ENCODE data around the gene MYO9A. TPM values are rescaled to one million over a fixed set of nuclear protein-coding genes. Genes with fewer than 3 reads are reported as not detected.

Gene MYO9A
- total and polyA plus RNA-seq, 2 experiments from 2014 or later = 13.1 to 42.8 TPM

- H3K9me3 ChIP-seq (ENCODE audit: low read depth) = peaks cover 11% of the 10 kb centered on the region
- no peak overlapping the region for H3K4me3 ChIP-seq
- no peak overlapping the region for H3K4me2 ChIP-seq
- DNase-seq (ENCODE audit: low spot score) = no peak
- no peaks in the 10 kb centered on the region for H4K20me1 ChIP-seq (ENCODE audit: insufficient read depth, poor library complexity, severe bottlenecking)
- no peaks in the 10 kb centered on the region for H3K79me2 ChIP-seq
- no peaks in the 10 kb centered on the region for H3K36me3 ChIP-seq (replicated peaks; ENCODE audit: insufficient read depth, low read depth)
- H3K4me1 ChIP-seq (ENCODE audit: insufficient read depth) = no peaks in the 10 kb centered on the region
- TF ChIP-seq CTCF (IDR thresholded peaks at IDR 0.05; ENCODE audit: poor library complexity) (no peak), EZH2 (IDR thresholded peaks at IDR 0.05; ENCODE audit: borderline replicate concordance) (no peak), EZH2phosphoT487 (IDR thresholded peaks at IDR 0.05; ENCODE audit: low read depth, severe bottlenecking, unreplicated experiment) (no peak)
- H3K27ac ChIP-seq = no peak overlapping the region
- no peak overlapping the region for H2AFZ ChIP-seq
- WGBS (ENCODE audit: low lambda C conversion rate, missing lambda C conversion rate) = 88% methylated on average over 4 of the region's 4 CpGs
- H3K27me3 ChIP-seq = no peaks in the 10 kb centered on the region
- no peaks in the 10 kb centered on the region for H3K9me2 ChIP-seq (replicated peaks; ENCODE audit: insufficient read depth)
These were observed 292.8 kb downstream of the MYO9A start for GRCh38 chr15:71825021-71825730.

GRCh38 chr15:71823801-71824200, 294.1 kb downstream of the MYO9A start:
- TF ChIP-seq EZH2phosphoT487 (IDR thresholded peaks at IDR 0.05; ENCODE audit: low read depth, severe bottlenecking, unreplicated experiment) = no peak
- Histone ChIP-seq H3K79me2 (no peaks in the 10 kb centered on the region), H3K27ac (no peak overlapping the region), H3K9me2 (replicated peaks; ENCODE audit: insufficient read depth) (no peaks in the 10 kb centered on the region), H3K4me3 (no peak overlapping the region), H3K36me3 (replicated peaks; ENCODE audit: insufficient read depth, low read depth) (no peaks in the 10 kb centered on the region), H3K9me3 (ENCODE audit: low read depth) (peaks cover 11% of the 10 kb centered on the region), H4K20me1 (ENCODE audit: insufficient read depth, poor library complexity, severe bottlenecking) (no peaks in the 10 kb centered on the region), H3K27me3 (no peaks in the 10 kb centered on the region), H2AFZ (no peak overlapping the region), H3K4me1 (ENCODE audit: insufficient read depth) (no peaks in the 10 kb centered on the region), H3K4me2 (no peak overlapping the region)
- no peak for DNase-seq (ENCODE audit: low spot score)
- 66% methylated on average over 3 of the region's 3 CpGs for WGBS (ENCODE audit: low lambda C conversion rate, missing lambda C conversion rate)

GRCh38 chr15:71822890-71823630, 294.9 kb downstream of the MYO9A start:
- peaks cover 11% of the 10 kb centered on the region for H3K9me3 ChIP-seq (ENCODE audit: low read depth)
- H2AFZ ChIP-seq = no peak overlapping the region
- TF ChIP-seq EZH2 (IDR thresholded peaks at IDR 0.05; ENCODE audit: borderline replicate concordance) (no peak), CTCF (IDR thresholded peaks at IDR 0.05; ENCODE audit: poor library complexity) (no peak), EZH2phosphoT487 (IDR thresholded peaks at IDR 0.05; ENCODE audit: low read depth, severe bottlenecking, unreplicated experiment) (no peak)
- 88% methylated on average over 3 of the region's 3 CpGs for WGBS (ENCODE audit: low lambda C conversion rate, missing lambda C conversion rate)
- H3K4me1 ChIP-seq (ENCODE audit: insufficient read depth) = no peaks in the 10 kb centered on the region
- no peaks in the 10 kb centered on the region for H4K20me1 ChIP-seq (ENCODE audit: insufficient read depth, poor library complexity, severe bottlenecking)
- no peak overlapping the region for H3K4me3 ChIP-seq
- H3K27ac ChIP-seq = no peak overlapping the region
- no peak for DNase-seq (ENCODE audit: low spot score)
- H3K36me3 ChIP-seq (replicated peaks; ENCODE audit: insufficient read depth, low read depth) = no peaks in the 10 kb centered on the region
- H3K27me3 ChIP-seq = no peaks in the 10 kb centered on the region
- H3K4me2 ChIP-seq = no peak overlapping the region
- H3K79me2 ChIP-seq = no peaks in the 10 kb centered on the region
- no peaks in the 10 kb centered on the region for H3K9me2 ChIP-seq (replicated peaks; ENCODE audit: insufficient read depth)

GRCh38 chr15:71821547-71822129, 296.3 kb downstream of the MYO9A start:
- H3K9me3 ChIP-seq (ENCODE audit: low read depth) = peaks cover 11% of the 10 kb centered on the region
- no peak overlapping the region for H3K4me3 ChIP-seq
- 98% methylated on average over 5 of the region's 5 CpGs for WGBS (ENCODE audit: low lambda C conversion rate, missing lambda C conversion rate)
- no peaks in the 10 kb centered on the region for H3K36me3 ChIP-seq (replicated peaks; ENCODE audit: insufficient read depth, low read depth)
- H3K9me2 ChIP-seq (replicated peaks; ENCODE audit: insufficient read depth) = no peaks in the 10 kb centered on the region
- no peaks in the 10 kb centered on the region for H3K4me1 ChIP-seq (ENCODE audit: insufficient read depth)
- no peak for DNase-seq (ENCODE audit: low spot score)
- H4K20me1 ChIP-seq (ENCODE audit: insufficient read depth, poor library complexity, severe bottlenecking) = no peaks in the 10 kb centered on the region
- H2AFZ ChIP-seq = no peak overlapping the region
- H3K4me2 ChIP-seq = no peak overlapping the region
- no peaks in the 10 kb centered on the region for H3K27me3 ChIP-seq
- H3K79me2 ChIP-seq = no peaks in the 10 kb centered on the region
- H3K27ac ChIP-seq = no peak overlapping the region
- TF ChIP-seq EZH2phosphoT487 (IDR thresholded peaks at IDR 0.05; ENCODE audit: low read depth, severe bottlenecking, unreplicated experiment) = no peak
- no peak for TF ChIP-seq EZH2 (IDR thresholded peaks at IDR 0.05; ENCODE audit: borderline replicate concordance)
- TF ChIP-seq CTCF (IDR thresholded peaks at IDR 0.05; ENCODE audit: poor library complexity) = no peak

Data from hepatocyte (in vitro differentiated cells).